Stimulated activated CD4-positive, alpha-beta T cell treated with anti-CD3 and anti-CD28 coated beads, Interleukin-1b, Interleukin-23, amount 100 ng/mL, for 24 hours (primary cell): ENCODE measurements around the gene TBC1D2.
"Not testable (repeated sequence)": the region's sequence is repeated elsewhere in the genome, so short reads cannot be mapped to it uniquely, and the experiment has no call there.

Experiments used
- DNase-seq, 4 experiments: peaks; one replicate each; pipeline ENCODE4 v3.0.0-alpha.2; 2020; ENCODE audit warnings: low read depth in 4 of 4, low spot score in 1 of 4

TBC1D2 gene

DNA sequence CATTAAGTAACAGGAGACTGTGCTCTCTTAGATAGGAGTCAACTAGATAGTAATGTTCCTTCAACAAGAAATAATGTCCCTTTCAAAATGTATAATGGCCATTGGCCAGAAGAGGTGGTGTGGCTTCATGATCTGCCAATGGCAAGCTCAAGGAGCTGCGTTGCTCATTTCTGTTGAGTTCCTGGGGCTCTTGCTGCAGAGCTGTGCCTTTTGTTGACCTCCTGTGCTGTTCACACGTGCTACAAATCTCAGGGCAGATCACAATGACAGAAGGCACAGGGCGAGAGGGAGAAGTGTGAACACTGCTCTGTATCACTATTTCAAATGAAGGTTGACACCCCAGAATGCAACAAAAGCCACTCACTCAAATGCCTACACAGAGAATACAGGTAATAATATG lies 16.0 kb upstream of the TBC1D2 start:
- no peak for DNase-seq

GRCh38 chr9:98270284-98270683 lies 14.8 kb upstream of the TBC1D2 start:
- not testable (repeated sequence) for DNase-seq

DNA sequence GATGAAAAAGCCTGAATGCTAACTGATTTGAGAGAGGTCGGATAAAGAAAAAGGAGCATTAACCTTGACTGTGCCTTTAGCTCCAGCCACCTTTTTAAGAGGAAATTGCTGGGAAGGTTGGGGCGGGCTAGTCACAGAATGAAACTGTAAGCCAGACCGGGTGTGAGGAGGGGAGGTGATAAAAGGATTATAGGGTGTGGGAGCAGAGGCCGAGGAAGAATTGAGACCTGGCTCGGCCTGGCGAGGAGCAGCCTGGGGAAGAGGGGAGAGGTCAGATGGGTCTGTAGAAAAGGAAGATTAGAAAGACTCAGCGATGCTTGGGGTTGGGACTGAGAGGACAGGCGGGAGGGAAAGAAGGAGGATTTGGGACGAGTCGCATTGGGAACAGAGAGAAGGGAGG lies 14.2 kb upstream of the TBC1D2 start:
- not testable (repeated sequence) for DNase-seq

GRCh38 chr9:98267556-98267955 lies 12.1 kb upstream of the TBC1D2 start:
- DNase-seq = not testable (repeated sequence)

GRCh38 chr9:98264516-98264915 lies 9.1 kb upstream of the TBC1D2 start:
- no peak for DNase-seq

- DNase-seq = peak; percentile 49 to 69 (median 62)
Measured at GRCh38 chr9:98263482-98264357, 8.3 kb upstream of the TBC1D2 start.

DNA sequence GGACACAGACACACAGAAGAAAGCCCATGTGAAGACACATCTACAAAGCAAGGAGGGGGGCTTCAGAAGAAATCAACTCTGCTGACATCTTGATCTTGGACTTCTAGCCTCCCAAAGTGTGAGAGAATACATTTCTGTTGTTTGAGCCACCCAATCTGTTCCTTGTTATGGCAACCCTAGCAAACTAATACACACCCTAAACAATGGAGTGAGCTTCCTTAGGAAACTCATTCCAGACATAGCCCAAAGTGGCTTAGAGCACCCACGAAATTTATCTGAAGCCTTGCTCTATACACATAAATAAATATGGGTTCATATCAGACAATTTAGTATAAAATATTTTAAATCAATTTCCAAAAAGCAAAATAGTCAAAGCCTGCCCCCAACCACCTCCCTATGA lies 7.6 kb upstream of the TBC1D2 start:
- DNase-seq = no peak

GRCh38 chr9:98262056-98262455 lies 6.6 kb upstream of the TBC1D2 start:
- DNase-seq = no peak

DNA sequence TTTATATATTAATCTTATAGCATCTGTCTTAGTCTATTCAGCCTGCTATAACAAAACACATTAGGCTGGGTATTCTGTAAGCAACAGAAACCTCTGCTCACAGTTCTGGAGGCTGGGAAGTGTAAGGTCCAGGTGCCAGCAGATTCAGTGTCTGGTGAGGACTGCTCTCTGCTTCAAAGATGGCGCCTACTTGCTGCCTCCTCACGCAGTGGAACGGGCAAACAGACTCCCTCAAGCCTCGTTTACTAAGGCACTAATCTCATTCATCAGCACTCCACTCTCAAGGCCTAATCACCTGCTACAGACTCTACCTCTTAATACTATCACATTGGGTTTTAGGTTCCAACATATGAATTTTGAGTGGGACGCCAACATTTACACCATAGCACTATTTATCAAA lies 5.2 kb upstream of the TBC1D2 start:
- DNase-seq = no peak

GRCh38 chr9:98259791-98260190 lies 4.3 kb upstream of the TBC1D2 start:
- DNase-seq = no peak

- DNase-seq = peak in 1 of 4 experiments; percentile 7
Measured at GRCh38 chr9:98256756-98257155, 1.3 kb upstream of the TBC1D2 start.

DNA sequence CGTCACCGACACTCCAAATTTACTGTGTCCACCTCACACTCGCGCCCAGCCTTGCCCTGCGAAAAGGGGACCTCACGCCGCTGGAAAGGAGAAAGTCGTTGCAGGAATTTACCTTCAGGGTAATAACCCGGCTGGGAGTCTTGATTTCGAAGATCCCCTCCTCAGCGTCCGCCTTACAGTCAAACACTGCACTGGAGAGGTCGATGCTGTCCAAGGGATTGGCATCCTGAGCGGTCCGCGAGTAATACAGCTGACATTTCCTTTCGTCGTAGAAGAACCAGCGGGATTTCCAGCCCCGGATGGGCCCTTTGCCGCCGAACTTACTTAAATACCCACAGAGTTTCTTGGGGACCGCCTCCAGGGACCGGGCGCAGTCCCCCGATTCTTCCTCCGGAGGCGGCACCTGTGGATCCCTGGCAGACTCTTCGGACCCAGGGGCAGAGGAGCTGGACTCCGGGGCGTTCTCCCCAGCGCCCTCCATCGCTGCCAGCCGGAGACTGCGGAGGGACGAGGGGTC lies 330 bp downstream of the TBC1D2 start:
- no peak for DNase-seq

DNA sequence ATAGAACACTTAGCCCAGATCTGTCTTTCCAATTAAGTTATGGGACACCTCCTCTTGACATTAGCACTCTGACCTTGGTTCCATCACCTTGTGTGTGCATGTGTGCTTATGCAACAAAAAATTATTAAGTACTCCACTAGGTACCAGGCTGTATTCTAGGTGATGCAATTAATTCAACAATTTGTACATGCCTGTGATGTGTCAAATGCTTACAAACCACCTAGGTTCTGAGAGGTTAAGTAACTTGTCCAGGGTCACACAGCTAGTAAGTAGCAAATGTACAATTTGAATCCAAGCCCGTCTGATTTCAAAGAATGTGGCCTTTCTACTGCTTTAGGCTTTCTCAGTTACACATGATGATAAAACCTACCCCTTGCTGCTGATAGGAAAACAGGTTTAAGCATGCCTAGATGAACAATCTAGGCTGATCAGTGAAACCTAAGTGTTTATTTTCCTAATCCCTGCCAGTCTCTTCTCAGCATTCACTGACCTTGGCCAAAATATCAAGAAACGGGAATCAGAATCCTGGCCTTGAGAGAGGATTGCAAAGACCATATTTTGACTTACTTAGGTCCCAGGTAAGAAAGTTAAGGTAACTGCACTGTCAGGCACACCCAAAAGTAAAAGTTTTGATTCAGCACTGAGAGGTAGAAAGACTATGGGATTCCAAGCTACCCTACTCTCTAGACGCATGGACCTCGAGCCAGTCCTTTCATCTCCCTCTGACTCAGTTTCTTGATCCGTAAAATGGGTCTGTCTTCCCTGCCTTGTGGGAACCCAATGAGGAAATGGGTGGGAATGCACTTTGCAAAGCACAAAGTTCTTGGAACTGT lies 1.0 kb downstream of the TBC1D2 start:
- no peak for DNase-seq

GRCh38 chr9:98253565-98253964 lies 1.9 kb downstream of the TBC1D2 start:
- no peak for DNase-seq

DNA sequence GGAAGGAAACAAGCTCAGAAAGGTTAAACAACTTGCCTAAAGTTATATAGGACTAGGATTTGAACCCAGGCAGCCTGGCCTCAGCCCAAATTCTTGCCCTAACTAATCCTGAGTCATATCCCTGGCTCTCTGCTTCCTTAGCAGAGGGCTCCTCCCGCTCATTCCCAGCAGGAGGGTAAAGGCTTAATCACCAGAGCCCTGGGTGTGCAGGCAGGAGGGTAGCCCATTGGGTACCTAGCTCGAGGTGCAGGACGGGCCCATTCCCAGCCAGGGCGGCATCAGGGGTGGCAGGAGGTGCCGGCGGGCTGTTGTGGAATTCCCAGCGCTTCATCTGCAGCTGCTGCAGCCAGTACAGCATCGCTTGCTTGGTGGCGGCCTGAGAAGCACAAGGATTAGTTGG lies 3.9 kb downstream of the TBC1D2 start:
- DNase-seq = no peak

DNA sequence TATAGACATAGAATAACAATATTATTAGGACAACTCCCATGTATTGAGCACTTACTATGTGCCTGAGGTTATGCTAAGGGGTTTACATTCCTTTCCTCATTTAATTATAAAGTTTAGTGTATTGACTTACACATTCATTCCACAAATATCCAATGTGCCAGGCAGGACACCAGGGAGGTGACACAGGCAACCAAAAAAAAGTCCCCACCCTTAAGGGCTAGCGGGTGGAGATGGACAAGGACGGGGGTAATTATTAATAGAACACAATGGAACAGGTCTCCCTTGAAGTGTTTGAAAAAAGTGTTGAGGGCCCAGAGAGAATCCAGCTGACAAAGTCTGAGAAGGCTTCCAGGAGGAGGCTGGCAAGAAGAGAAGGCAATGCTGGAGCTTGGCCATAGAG lies 5.7 kb downstream of the TBC1D2 start:
- DNase-seq = no peak

DNA sequence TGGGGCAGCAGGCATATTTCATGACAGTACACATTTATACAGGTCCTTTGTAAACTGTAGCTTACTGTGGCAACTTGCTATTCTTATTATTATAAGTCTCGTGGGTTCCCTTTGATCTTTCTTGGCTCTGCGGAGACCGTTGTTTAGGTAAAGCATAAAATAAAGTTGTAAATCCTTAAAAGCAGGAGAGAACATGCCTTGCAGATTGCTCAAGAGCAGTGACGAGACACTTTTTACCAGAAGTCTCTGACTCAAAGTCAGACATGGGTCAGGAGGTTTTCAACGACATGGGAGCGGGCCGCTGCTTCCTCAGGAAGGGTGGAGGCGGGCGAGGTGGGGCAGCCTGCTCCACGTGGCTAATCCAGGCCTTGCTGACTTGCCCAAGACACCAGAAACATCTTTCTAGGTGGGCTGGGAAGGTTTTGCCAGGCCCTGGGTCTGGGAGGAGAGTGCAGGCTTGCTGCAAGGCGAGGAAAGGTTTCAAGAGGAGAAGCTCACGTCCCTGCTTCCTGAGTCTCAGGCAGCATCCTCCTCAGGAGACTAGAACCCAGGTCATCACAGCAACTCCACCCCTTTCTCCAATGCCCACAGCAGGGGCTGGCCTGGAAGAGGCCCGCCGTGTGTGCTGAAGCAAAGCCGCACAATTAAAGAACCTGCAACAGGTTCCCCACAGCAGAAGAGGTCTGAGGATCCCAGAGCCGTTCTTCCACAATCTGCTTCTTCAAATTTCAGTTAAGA lies 6.5 kb downstream of the TBC1D2 start:
- DNase-seq = no peak

GRCh38 chr9:98247831-98248657 lies 7.4 kb downstream of the TBC1D2 start:
- DNase-seq = no peak

DNA sequence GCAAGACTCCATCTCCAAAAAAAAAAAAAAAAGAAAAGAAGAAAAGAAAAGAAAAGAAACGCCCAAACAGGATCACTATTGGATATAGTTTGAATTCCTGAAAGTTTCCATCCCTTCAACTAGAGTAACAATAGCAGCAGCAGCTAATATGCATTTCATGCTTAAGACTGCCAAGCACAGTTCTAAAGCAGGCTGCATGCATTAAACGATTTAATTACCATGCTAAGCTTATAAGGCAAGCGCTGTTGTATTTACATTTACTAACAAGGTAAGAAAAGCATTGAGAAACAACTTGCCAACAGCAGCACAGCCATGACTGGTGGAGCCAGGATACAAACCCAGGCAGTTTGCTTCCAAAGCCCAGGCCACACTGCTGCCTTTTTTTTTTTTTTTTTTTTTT lies 13.0 kb downstream of the TBC1D2 start:
- DNase-seq = no peak
